AG10803 (cell line): ENCODE measurements around the gene SLC6A1.

Experiments
- DNase-seq: peaks from one replicate; pipeline ENCODE4 v3.0.0; 2010; ENCODE audit warnings: low read depth
- H3K4me3 ChIP-seq: 2 replicates; pipeline ENCODE4 v1.5.1; 2011; ENCODE audit warnings: mild to moderate bottlenecking, low read length, control low read depth
- TF ChIP-seq, protein P1 (sequence below): conservative IDR thresholded peaks from 2 replicates; pipeline ENCODE4 v1.5.1; 2011; ENCODE audit warnings: mild to moderate bottlenecking, low read length, control low read depth, inconsistent platforms

The SLC6A1 gene

GRCh38 chr3:11015369-11015768 is 22.8 kb downstream of the SLC6A1 start:
- no peak for DNase-seq
- no peak overlapping the region for H3K4me3 ChIP-seq
- TF ChIP-seq, protein P1, sequence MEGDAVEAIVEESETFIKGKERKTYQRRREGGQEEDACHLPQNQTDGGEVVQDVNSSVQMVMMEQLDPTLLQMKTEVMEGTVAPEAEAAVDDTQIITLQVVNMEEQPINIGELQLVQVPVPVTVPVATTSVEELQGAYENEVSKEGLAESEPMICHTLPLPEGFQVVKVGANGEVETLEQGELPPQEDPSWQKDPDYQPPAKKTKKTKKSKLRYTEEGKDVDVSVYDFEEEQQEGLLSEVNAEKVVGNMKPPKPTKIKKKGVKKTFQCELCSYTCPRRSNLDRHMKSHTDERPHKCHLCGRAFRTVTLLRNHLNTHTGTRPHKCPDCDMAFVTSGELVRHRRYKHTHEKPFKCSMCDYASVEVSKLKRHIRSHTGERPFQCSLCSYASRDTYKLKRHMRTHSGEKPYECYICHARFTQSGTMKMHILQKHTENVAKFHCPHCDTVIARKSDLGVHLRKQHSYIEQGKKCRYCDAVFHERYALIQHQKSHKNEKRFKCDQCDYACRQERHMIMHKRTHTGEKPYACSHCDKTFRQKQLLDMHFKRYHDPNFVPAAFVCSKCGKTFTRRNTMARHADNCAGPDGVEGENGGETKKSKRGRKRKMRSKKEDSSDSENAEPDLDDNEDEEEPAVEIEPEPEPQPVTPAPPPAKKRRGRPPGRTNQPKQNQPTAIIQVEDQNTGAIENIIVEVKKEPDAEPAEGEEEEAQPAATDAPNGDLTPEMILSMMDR: no peak

- TF ChIP-seq, protein P1: no peak
Measured at GRCh38 chr3:11016727-11017126, 24.2 kb downstream of the SLC6A1 start.

DNA sequence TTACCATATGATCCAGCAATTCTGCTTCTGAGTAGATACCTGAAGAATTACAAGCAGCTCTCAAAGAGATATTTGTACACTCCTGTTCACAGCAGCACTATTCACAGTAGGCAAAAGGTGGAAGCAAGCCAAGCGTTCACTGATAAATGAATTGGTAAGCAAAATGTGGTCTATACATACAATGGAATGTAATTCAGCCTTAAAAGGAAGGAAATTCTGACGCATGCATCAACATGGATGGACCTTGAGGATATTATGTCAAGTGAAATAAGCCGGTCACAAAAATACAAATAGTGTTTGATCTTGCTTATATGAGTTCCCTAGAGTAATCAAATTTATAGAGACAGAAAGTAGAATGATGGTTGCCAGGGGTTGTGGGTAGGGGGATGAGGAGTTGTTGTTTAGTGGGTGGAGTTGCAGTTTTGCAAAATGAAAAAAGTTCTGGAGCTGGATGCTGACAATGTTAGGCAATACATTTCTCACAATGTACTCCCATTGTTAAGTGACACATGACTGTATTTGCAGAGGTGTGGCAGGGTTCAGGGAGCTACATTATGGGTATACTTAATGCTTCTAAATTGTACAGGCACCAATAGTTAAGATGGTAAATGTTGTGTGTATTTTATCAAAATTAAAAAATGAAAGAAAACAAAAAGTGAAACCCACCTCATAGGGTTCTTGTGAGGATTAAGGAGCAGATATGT is 26.7 kb downstream of the SLC6A1 start:
- DNase-seq: no peak
- no peak overlapping the region for H3K4me3 ChIP-seq
- TF ChIP-seq, protein P1: no peak

More at GRCh38 chr3:11016727-11017126, 24.2 kb downstream of the SLC6A1 start:
- H3K4me3 ChIP-seq: no peak overlapping the region
- no peak for DNase-seq

DNA sequence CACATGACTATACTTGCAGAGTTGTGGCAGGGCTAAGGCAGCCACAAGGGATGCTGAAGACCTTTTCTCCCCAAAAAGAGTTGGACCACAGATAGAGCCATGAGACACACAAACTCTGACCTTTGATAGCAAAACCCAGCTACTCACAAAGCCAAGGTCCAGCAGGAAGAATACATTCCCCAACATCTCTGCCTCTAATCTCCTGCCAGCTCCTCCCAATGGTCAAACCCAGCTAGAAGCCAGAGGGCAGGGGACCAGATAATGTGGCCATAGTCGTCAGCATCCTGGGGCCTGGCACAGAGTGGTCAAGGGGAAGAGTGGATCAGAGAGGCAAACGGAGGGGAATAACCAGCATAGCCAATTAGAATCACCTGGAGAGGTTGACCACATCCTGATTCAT is 28.2 kb downstream of the SLC6A1 start:
- H3K4me3 ChIP-seq: no peak overlapping the region
- no peak for DNase-seq
- TF ChIP-seq, protein P1: no peak

DNA sequence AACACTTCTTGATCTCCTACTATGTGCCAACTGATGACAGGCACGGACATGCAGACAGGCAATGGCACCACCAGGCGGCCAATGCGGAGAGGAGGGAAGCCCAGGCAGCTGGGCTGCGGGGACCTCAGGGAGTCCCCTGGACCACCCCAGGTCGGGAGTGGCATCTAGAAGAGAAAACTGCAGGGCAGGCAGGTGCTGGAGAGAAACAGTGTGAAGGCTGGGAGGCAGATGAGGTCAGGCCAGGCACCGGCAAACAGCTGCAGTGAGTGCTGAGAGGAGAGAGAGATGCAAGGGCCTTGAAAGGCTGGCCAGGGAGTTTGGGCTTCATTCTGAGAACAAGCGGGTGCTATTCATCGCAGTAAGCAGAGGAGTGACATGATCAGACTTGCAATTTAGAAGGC is 29.1 kb downstream of the SLC6A1 start:
- TF ChIP-seq, protein P1: no peak
- DNase-seq: no peak
- H3K4me3 ChIP-seq: no peak overlapping the region

GRCh38 chr3:11022115-11022514 is 29.6 kb downstream of the SLC6A1 start:
- no peak for DNase-seq
- TF ChIP-seq, protein P1: no peak
- no peak overlapping the region for H3K4me3 ChIP-seq

DNA sequence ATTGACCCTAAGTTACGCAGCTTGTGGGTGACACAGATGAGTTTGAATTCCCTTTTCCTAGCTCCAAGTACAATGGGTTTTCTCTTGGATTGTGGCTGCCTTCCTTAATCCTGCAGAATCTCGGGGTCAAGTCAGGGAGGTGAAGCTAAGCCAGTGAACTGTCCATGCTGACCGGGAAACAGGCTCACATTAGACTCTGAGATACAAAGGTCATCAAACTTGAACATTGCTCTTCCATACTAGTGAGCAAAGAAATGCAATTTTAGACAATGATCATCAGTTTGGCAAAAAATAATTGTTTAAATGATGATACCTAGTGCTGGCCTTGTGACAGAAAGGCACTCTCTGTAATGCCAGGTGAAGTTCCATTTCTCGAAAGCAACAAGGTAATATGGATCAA is 31.6 kb downstream of the SLC6A1 start:
- DNase-seq: no peak
- no peak overlapping the region for H3K4me3 ChIP-seq
- TF ChIP-seq, protein P1: no peak
